ENCODE data around the gene ITGB7.

The ITGB7 gene

GRCh38 chr12:53185582-53186153 is 21.4 kb downstream of the ITGB7 start:
- Histone ChIP-seq H4K91ac (ENCODE audit: low read depth, low read length, poor library complexity) (no peak overlapping the region), H3K23ac (ENCODE audit: low read depth, low read length, poor library complexity) (no peak overlapping the region), H3K9ac (ENCODE audit: low read depth, low read length, poor library complexity) (no peak overlapping the region), H2BK15ac (ENCODE audit: low read length) (no peak overlapping the region), H2BK5ac (ENCODE audit: low read length) (no peak overlapping the region), H3K36me3 (replicated peaks in 1 of 2; ENCODE audit: control insufficient read depth in 2 of 2, insufficient read depth in 2 of 2, low read length in 2 of 2) (peaks cover 45 to 86% of the 10 kb centered on the region in 2 donors), H3K4me1 (ENCODE audit: control insufficient read depth in 2 of 2, insufficient read depth in 1 of 2, low read depth in 1 of 2, low read length in 2 of 2) (peaks cover 13 to 18% of the 10 kb centered on the region in 2 donors), H3K4ac (ENCODE audit: low read length) (no peak overlapping the region), H2BK120ac (ENCODE audit: low read depth, low read length) (no peak overlapping the region), H3K27ac (replicated peaks; ENCODE audit: low read length) (no peak overlapping the region), H3K27me3 (ENCODE audit: control insufficient read depth in 3 of 3, insufficient read depth in 3 of 3, low read depth in 1 of 3, low read length in 3 of 3) (no peaks in the 10 kb centered on the region), H3K4me3 (ENCODE audit: low read length in 2 of 2) (no peak overlapping the region), H2AFZ (ENCODE audit: low read length) (no peak overlapping the region), H2AK5ac (ENCODE audit: low read depth, low read length) (no peak overlapping the region), H3K4me2 (ENCODE audit: insufficient read depth, low read length, poor library complexity, severe bottlenecking) (no peak overlapping the region), H4K8ac (ENCODE audit: low read depth, low read length) (no peak overlapping the region), H2BK12ac (ENCODE audit: low read length) (no peak overlapping the region), H3K9me3 (replicated peaks in 1 of 2; ENCODE audit: control insufficient read depth in 2 of 2, insufficient read depth in 1 of 2, low read depth in 1 of 2, low read length in 2 of 2) (peaks cover 2 to 5% of the 10 kb centered on the region in 2 donors), H3K14ac (ENCODE audit: low read length) (no peak overlapping the region), H3K79me1 (ENCODE audit: low read depth, low read length) (peaks cover 4% of the 10 kb centered on the region), H3K18ac (ENCODE audit: low read length) (no peak overlapping the region)
- DNase-seq (ENCODE audit: low spot score): no peak
- no CpG with 5 or more reads among the region's 3 CpGs for WGBS, 2 donors (ENCODE audit: extremely low coverage in 2 of 2, insufficient read length in 2 of 2, insufficient replicate concordance in 1 of 2)

DNA sequence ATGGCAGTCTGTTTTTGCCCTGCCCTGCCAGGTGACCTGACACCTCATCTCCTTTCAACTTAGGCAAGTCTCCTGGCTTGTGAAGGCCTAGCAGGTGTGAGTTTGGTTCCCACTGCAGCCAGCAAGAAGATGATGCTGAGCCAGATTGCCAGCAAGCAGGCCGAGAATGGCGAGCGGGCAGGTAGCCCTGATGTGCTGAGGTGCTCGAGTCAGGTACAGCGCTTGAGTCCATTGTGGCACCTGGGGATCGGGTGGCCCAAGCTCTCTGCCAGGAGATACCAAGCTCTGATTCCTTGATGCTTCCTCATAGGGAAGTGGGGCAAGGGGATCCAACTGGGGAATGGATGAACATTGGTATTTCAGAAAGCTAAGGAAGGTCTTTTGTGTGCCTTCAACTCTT is 22.2 kb downstream of the ITGB7 start:
- no peak overlapping the region for H4K8ac ChIP-seq (ENCODE audit: low read depth, low read length)
- H3K14ac ChIP-seq (ENCODE audit: low read length): no peak overlapping the region
- H3K27me3 ChIP-seq (ENCODE audit: control insufficient read depth in 3 of 3, insufficient read depth in 3 of 3, low read depth in 1 of 3, low read length in 3 of 3): no peaks in the 10 kb centered on the region
- no peak overlapping the region for H2BK5ac ChIP-seq (ENCODE audit: low read length)
- H3K9ac ChIP-seq (ENCODE audit: low read depth, low read length, poor library complexity): no peak overlapping the region
- no peak overlapping the region for H3K23ac ChIP-seq (ENCODE audit: low read depth, low read length, poor library complexity)
- WGBS, 2 donors (ENCODE audit: extremely low coverage in 2 of 2, insufficient read length in 2 of 2, insufficient replicate concordance in 1 of 2): no CpG with 5 or more reads among the region's 6 CpGs
- H3K79me1 ChIP-seq (ENCODE audit: low read depth, low read length): peaks cover 4% of the 10 kb centered on the region
- H3K4me3 ChIP-seq (ENCODE audit: low read length in 2 of 2): no peak overlapping the region
- DNase-seq (ENCODE audit: low spot score): no peak
- peaks cover 45 to 80% of the 10 kb centered on the region in 2 donors for H3K36me3 ChIP-seq (replicated peaks in 1 of 2; ENCODE audit: control insufficient read depth in 2 of 2, insufficient read depth in 2 of 2, low read length in 2 of 2)
- no peak overlapping the region for H2BK12ac ChIP-seq (ENCODE audit: low read length)
- no peak overlapping the region for H2AK5ac ChIP-seq (ENCODE audit: low read depth, low read length)
- H3K4me1 ChIP-seq (ENCODE audit: control insufficient read depth in 2 of 2, insufficient read depth in 1 of 2, low read depth in 1 of 2, low read length in 2 of 2): peaks cover 13 to 18% of the 10 kb centered on the region in 2 donors
- no peak overlapping the region for H2AFZ ChIP-seq (ENCODE audit: low read length)
- no peak overlapping the region for H4K91ac ChIP-seq (ENCODE audit: low read depth, low read length, poor library complexity)
- no peak overlapping the region for H2BK15ac ChIP-seq (ENCODE audit: low read length)
- H3K18ac ChIP-seq (ENCODE audit: low read length): no peak overlapping the region
- no peak overlapping the region for H2BK120ac ChIP-seq (ENCODE audit: low read depth, low read length)
- H3K4me2 ChIP-seq (ENCODE audit: insufficient read depth, low read length, poor library complexity, severe bottlenecking): no peak overlapping the region
- H3K4ac ChIP-seq (ENCODE audit: low read length): no peak overlapping the region
- H3K27ac ChIP-seq (replicated peaks; ENCODE audit: low read length): no peak overlapping the region
- peaks cover 2 to 5% of the 10 kb centered on the region in 2 donors for H3K9me3 ChIP-seq (replicated peaks in 1 of 2; ENCODE audit: control insufficient read depth in 2 of 2, insufficient read depth in 1 of 2, low read depth in 1 of 2, low read length in 2 of 2)

DNA sequence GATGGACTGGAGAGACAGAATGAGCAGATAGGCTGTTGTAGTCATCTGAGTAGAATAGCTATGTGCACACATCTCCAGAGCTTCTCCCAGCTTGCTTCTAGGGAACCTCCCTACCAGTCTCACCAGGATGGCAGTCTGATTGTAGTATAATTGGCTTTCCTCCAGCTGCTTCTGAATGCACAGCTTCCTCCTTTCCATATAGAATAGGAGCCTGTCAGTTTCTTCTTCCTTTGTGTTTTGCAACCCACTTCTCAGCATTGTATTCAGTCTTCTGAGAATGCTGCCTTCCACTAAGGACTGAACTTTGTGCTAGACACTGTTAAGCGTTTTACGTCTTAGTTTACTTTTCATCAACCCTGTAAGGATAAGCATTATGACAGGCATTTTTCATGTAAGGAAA is 24.1 kb downstream of the ITGB7 start:
- Histone ChIP-seq H3K14ac (ENCODE audit: low read length) (no peak overlapping the region), H4K91ac (ENCODE audit: low read depth, low read length, poor library complexity) (no peak overlapping the region), H2AK5ac (ENCODE audit: low read depth, low read length) (no peak overlapping the region), H3K4me2 (ENCODE audit: insufficient read depth, low read length, poor library complexity, severe bottlenecking) (no peak overlapping the region), H3K4me3 (ENCODE audit: low read length in 2 of 2) (no peak overlapping the region), H2BK5ac (ENCODE audit: low read length) (no peak overlapping the region), H3K18ac (ENCODE audit: low read length) (no peak overlapping the region), H3K4ac (ENCODE audit: low read length) (no peak overlapping the region), H2BK120ac (ENCODE audit: low read depth, low read length) (no peak overlapping the region), H2BK12ac (ENCODE audit: low read length) (no peak overlapping the region), H2BK15ac (ENCODE audit: low read length) (no peak overlapping the region), H3K23ac (ENCODE audit: low read depth, low read length, poor library complexity) (no peak overlapping the region), H3K27ac (replicated peaks; ENCODE audit: low read length) (no peak overlapping the region), H3K9me3 (replicated peaks in 1 of 2; ENCODE audit: control insufficient read depth in 2 of 2, insufficient read depth in 1 of 2, low read depth in 1 of 2, low read length in 2 of 2) (peaks cover 2 to 5% of the 10 kb centered on the region in 2 donors), H3K36me3 (replicated peaks in 1 of 2; ENCODE audit: control insufficient read depth in 2 of 2, insufficient read depth in 2 of 2, low read length in 2 of 2) (peaks cover 41 to 63% of the 10 kb centered on the region in 2 donors), H3K9ac (ENCODE audit: low read depth, low read length, poor library complexity) (no peak overlapping the region), H2AFZ (ENCODE audit: low read length) (no peak overlapping the region), H3K79me1 (ENCODE audit: low read depth, low read length) (peaks cover 4% of the 10 kb centered on the region), H3K4me1 (ENCODE audit: control insufficient read depth in 2 of 2, insufficient read depth in 1 of 2, low read depth in 1 of 2, low read length in 2 of 2) (peaks cover 13 to 20% of the 10 kb centered on the region in 2 donors), H4K8ac (ENCODE audit: low read depth, low read length) (no peak overlapping the region), H3K27me3 (ENCODE audit: control insufficient read depth in 3 of 3, insufficient read depth in 3 of 3, low read depth in 1 of 3, low read length in 3 of 3) (no peaks in the 10 kb centered on the region)
- DNase-seq (ENCODE audit: low spot score): no peak
- WGBS, 2 donors (ENCODE audit: extremely low coverage in 2 of 2, insufficient read length in 2 of 2, insufficient replicate concordance in 1 of 2): no CpG with 5 or more reads among the region's 2 CpGs

- Histone ChIP-seq H3K4me3 (ENCODE audit: low read length in 2 of 2) (peak overlapping the region in 1 of 2 donors; percentile 72), H3K9ac (ENCODE audit: low read depth, low read length, poor library complexity) (no peak overlapping the region), H2AFZ (ENCODE audit: low read length) (no peak overlapping the region), H4K91ac (ENCODE audit: low read depth, low read length, poor library complexity) (no peak overlapping the region), H2BK120ac (ENCODE audit: low read depth, low read length) (no peak overlapping the region), H3K9me3 (replicated peaks in 1 of 2; ENCODE audit: control insufficient read depth in 2 of 2, insufficient read depth in 1 of 2, low read depth in 1 of 2, low read length in 2 of 2) (peaks cover 2 to 5% of the 10 kb centered on the region in 2 donors), H4K8ac (ENCODE audit: low read depth, low read length) (no peak overlapping the region), H2AK5ac (ENCODE audit: low read depth, low read length) (no peak overlapping the region), H3K14ac (ENCODE audit: low read length) (no peak overlapping the region), H3K4me2 (ENCODE audit: insufficient read depth, low read length, poor library complexity, severe bottlenecking) (peak overlapping the region; percentile 70), H3K4me1 (ENCODE audit: control insufficient read depth in 2 of 2, insufficient read depth in 1 of 2, low read depth in 1 of 2, low read length in 2 of 2) (peaks cover 13 to 20% of the 10 kb centered on the region in 2 donors), H3K79me1 (ENCODE audit: low read depth, low read length) (peaks cover 4% of the 10 kb centered on the region), H3K27me3 (ENCODE audit: control insufficient read depth in 3 of 3, insufficient read depth in 3 of 3, low read depth in 1 of 3, low read length in 3 of 3) (no peaks in the 10 kb centered on the region), H2BK12ac (ENCODE audit: low read length) (no peak overlapping the region), H3K18ac (ENCODE audit: low read length) (no peak overlapping the region), H3K23ac (ENCODE audit: low read depth, low read length, poor library complexity) (no peak overlapping the region), H3K27ac (replicated peaks; ENCODE audit: low read length) (no peak overlapping the region), H3K36me3 (replicated peaks in 1 of 2; ENCODE audit: control insufficient read depth in 2 of 2, insufficient read depth in 2 of 2, low read length in 2 of 2) (peaks cover 31 to 53% of the 10 kb centered on the region in 2 donors), H3K4ac (ENCODE audit: low read length) (no peak overlapping the region), H2BK5ac (ENCODE audit: low read length) (no peak overlapping the region), H2BK15ac (ENCODE audit: low read length) (no peak overlapping the region)
- no peak for DNase-seq (ENCODE audit: low spot score)
- no CpG with 5 or more reads among the region's 2 CpGs for WGBS, 2 donors (ENCODE audit: extremely low coverage in 2 of 2, insufficient read length in 2 of 2, insufficient replicate concordance in 1 of 2)
These were observed 25.1 kb downstream of the ITGB7 start for GRCh38 chr12:53181935-53182334.

All from neuronal stem cell (in vitro differentiated cells).